ENCODE data around the gene CFD.
"Not testable (repeated sequence)": the region's sequence is repeated elsewhere in the genome, so short reads cannot be mapped to it uniquely, and the experiment has no call there.

CFD gene

GRCh38 chr19:890831-891230 lies 31.4 kb downstream of the CFD start:
- H3K4me3 ChIP-seq (ENCODE audit: low read length) = no peak overlapping the region
- no peak for DNase-seq (ENCODE audit: low read depth)
- no peak for TF ChIP-seq CTCF (conservative IDR thresholded peaks at IDR 0.05; ENCODE audit: low read length)

- peak overlapping the region; percentile 82 for H3K4me3 ChIP-seq (ENCODE audit: low read length)
- not testable (repeated sequence) for DNase-seq (ENCODE audit: low read depth)
Measured at GRCh38 chr19:891421-892200, 32.1 kb downstream of the CFD start.

- H3K4me3 ChIP-seq (ENCODE audit: low read length) = peak overlapping the region; percentile 82
- TF ChIP-seq CTCF (conservative IDR thresholded peaks at IDR 0.05; ENCODE audit: low read length) = no peak
- no peak for DNase-seq (ENCODE audit: low read depth)
Measured at GRCh38 chr19:892243-892893, 32.9 kb downstream of the CFD start.

GRCh38 chr19:892894-893689 lies 33.6 kb downstream of the CFD start, which contains the start of the genes MED16 and RNU6-9:
Gene MED16 (minus strand): TSS chr19:893187. CDS start chr19:891131, 2,056 bp downstream.
Gene RNU6-9 (plus strand): TSS chr19:893484.
- DNase-seq (ENCODE audit: low read depth) = peak; percentile 92
- H3K4me3 ChIP-seq (ENCODE audit: low read length) = peak within 1 kb of the TSS; percentile 82
- no peak for TF ChIP-seq CTCF (conservative IDR thresholded peaks at IDR 0.05; ENCODE audit: low read length)

- no peak for TF ChIP-seq CTCF (conservative IDR thresholded peaks at IDR 0.05; ENCODE audit: low read length)
- H3K4me3 ChIP-seq (ENCODE audit: low read length) = no peak overlapping the region
- DNase-seq (ENCODE audit: low read depth) = no peak
Measured at GRCh38 chr19:896434-896833, 37.0 kb downstream of the CFD start.

- no peak overlapping the region for H3K4me3 ChIP-seq (ENCODE audit: low read length)
- TF ChIP-seq CTCF (conservative IDR thresholded peaks at IDR 0.05; ENCODE audit: low read length) = no peak
- DNase-seq (ENCODE audit: low read depth) = no peak
Measured at GRCh38 chr19:896999-897398, 37.5 kb downstream of the CFD start.

GRCh38 chr19:897442-898039 lies 38.1 kb downstream of the CFD start:
- H3K4me3 ChIP-seq (ENCODE audit: low read length) = no peak overlapping the region
- DNase-seq (ENCODE audit: low read depth) = no peak
- TF ChIP-seq CTCF (conservative IDR thresholded peaks at IDR 0.05; ENCODE audit: low read length) = no peak
